ENCODE measurements around the gene AIPL1. TPM values are rescaled to one million over a fixed set of nuclear protein-coding genes. Genes with fewer than 3 reads are reported as not detected.

Gene AIPL1
- total RNA-seq, 1 experiment from 2014 or later: not detected

GRCh38 chr17:6408276-6408675, 26.6 kb downstream of the AIPL1 start:
- DNase-seq: no peak
- H3K9me3 ChIP-seq: no peaks in the 10 kb centered on the region
- H3K27me3 ChIP-seq: no peaks in the 10 kb centered on the region
- no peak overlapping the region for H3K4me3 ChIP-seq
- no peaks in the 10 kb centered on the region for H3K36me3 ChIP-seq

GRCh38 chr17:6402258-6402657, 32.7 kb downstream of the AIPL1 start:
- no peak overlapping the region for H3K4me3 ChIP-seq
- no peaks in the 10 kb centered on the region for H3K9me3 ChIP-seq
- no peak for DNase-seq
- no peaks in the 10 kb centered on the region for H3K36me3 ChIP-seq
- H3K27me3 ChIP-seq: no peaks in the 10 kb centered on the region

- no peak overlapping the region for H3K4me3 ChIP-seq
- H3K27me3 ChIP-seq: no peaks in the 10 kb centered on the region; the same call in 1 of the 2 replicates
- no peak for DNase-seq
- H3K36me3 ChIP-seq: no peaks in the 10 kb centered on the region
- no peaks in the 10 kb centered on the region for H3K9me3 ChIP-seq
Measured at GRCh38 chr17:6398955-6399354, 36.0 kb downstream of the AIPL1 start.

GRCh38 chr17:6394055-6394606, 40.8 kb downstream of the AIPL1 start:
- H3K4me3 ChIP-seq: no peak overlapping the region

GRCh38 chr17:6393351-6393952, 41.5 kb downstream of the AIPL1 start:
- no peak for DNase-seq
- Histone ChIP-seq H3K27me3 (no peaks in the 10 kb centered on the region; the same call in 1 of the 2 replicates), H3K36me3 (no peaks in the 10 kb centered on the region), H3K9me3 (no peaks in the 10 kb centered on the region), H3K4me3 (no peak overlapping the region)

More at GRCh38 chr17:6394055-6394606, 40.8 kb downstream of the AIPL1 start:
- H3K36me3 ChIP-seq: no peaks in the 10 kb centered on the region
- DNase-seq: no peak
- H3K27me3 ChIP-seq: no peaks in the 10 kb centered on the region; the same call in 1 of the 2 replicates
- no peaks in the 10 kb centered on the region for H3K9me3 ChIP-seq

- DNase-seq: no peak
- no peaks in the 10 kb centered on the region for H3K9me3 ChIP-seq
- H3K36me3 ChIP-seq: no peaks in the 10 kb centered on the region
- H3K27me3 ChIP-seq: no peaks in the 10 kb centered on the region; the same call in 1 of the 2 replicates
- H3K4me3 ChIP-seq: no peak overlapping the region
Measured at GRCh38 chr17:6392609-6393350, 42.1 kb downstream of the AIPL1 start.

GRCh38 chr17:6388416-6388815, 46.5 kb downstream of the AIPL1 start:
- peak; percentile 50 for DNase-seq
- Histone ChIP-seq H3K9me3 (no peaks in the 10 kb centered on the region), H3K4me3 (no peak overlapping the region), H3K27me3 (no peaks in the 10 kb centered on the region), H3K36me3 (no peaks in the 10 kb centered on the region)

- DNase-seq: no peak
- H3K36me3 ChIP-seq: no peaks in the 10 kb centered on the region
- no peaks in the 10 kb centered on the region for H3K27me3 ChIP-seq
- H3K9me3 ChIP-seq: no peaks in the 10 kb centered on the region
- no peak overlapping the region for H3K4me3 ChIP-seq
Measured at GRCh38 chr17:6387858-6388257, 47.1 kb downstream of the AIPL1 start.

- no peak for DNase-seq
- H3K9me3 ChIP-seq: no peaks in the 10 kb centered on the region
- H3K27me3 ChIP-seq: no peaks in the 10 kb centered on the region
- no peaks in the 10 kb centered on the region for H3K36me3 ChIP-seq
- H3K4me3 ChIP-seq: no peak overlapping the region
Measured at GRCh38 chr17:6387442-6387841, 47.5 kb downstream of the AIPL1 start.

- H3K4me3 ChIP-seq: no peak overlapping the region
- no peaks in the 10 kb centered on the region for H3K36me3 ChIP-seq
- no peak for DNase-seq
- H3K9me3 ChIP-seq: no peaks in the 10 kb centered on the region
- H3K27me3 ChIP-seq: no peaks in the 10 kb centered on the region
Measured at GRCh38 chr17:6386041-6386630, 48.8 kb downstream of the AIPL1 start.

GRCh38 chr17:6384481-6384880, 50.4 kb downstream of the AIPL1 start:
- no peaks in the 10 kb centered on the region for H3K36me3 ChIP-seq
- no peaks in the 10 kb centered on the region for H3K27me3 ChIP-seq
- DNase-seq: no peak
- no peaks in the 10 kb centered on the region for H3K9me3 ChIP-seq
- H3K4me3 ChIP-seq: no peak overlapping the region

- DNase-seq: no peak
- no peaks in the 10 kb centered on the region for H3K27me3 ChIP-seq
- no peak overlapping the region for H3K4me3 ChIP-seq
- H3K9me3 ChIP-seq: no peaks in the 10 kb centered on the region
- H3K36me3 ChIP-seq: no peaks in the 10 kb centered on the region
Measured at GRCh38 chr17:6381526-6382465, 53.1 kb downstream of the AIPL1 start.

- H3K9me3 ChIP-seq: no peaks in the 10 kb centered on the region
- no peaks in the 10 kb centered on the region for H3K36me3 ChIP-seq
- no peak for DNase-seq
- H3K27me3 ChIP-seq: no peaks in the 10 kb centered on the region
- H3K4me3 ChIP-seq: no peak overlapping the region
Measured at GRCh38 chr17:6380915-6381438, 53.9 kb downstream of the AIPL1 start.

GRCh38 chr17:6377906-6378305, 57.0 kb downstream of the AIPL1 start:
- no peak for DNase-seq
- no peaks in the 10 kb centered on the region for H3K27me3 ChIP-seq
- H3K9me3 ChIP-seq: no peaks in the 10 kb centered on the region
- H3K4me3 ChIP-seq: no peak overlapping the region
- no peaks in the 10 kb centered on the region for H3K36me3 ChIP-seq

- no peaks in the 10 kb centered on the region for H3K36me3 ChIP-seq
Measured at GRCh38 chr17:6376931-6377361, 58.0 kb downstream of the AIPL1 start.

GRCh38 chr17:6374761-6375312, 60.1 kb downstream of the AIPL1 start:
- H3K27me3 ChIP-seq: no peaks in the 10 kb centered on the region
- H3K36me3 ChIP-seq: no peaks in the 10 kb centered on the region
- H3K4me3 ChIP-seq: no peak overlapping the region
- H3K9me3 ChIP-seq: no peaks in the 10 kb centered on the region
- peak; percentile 45 for DNase-seq

More at GRCh38 chr17:6376931-6377361, 58.0 kb downstream of the AIPL1 start:
- DNase-seq: no peak
- H3K9me3 ChIP-seq: no peaks in the 10 kb centered on the region
- H3K27me3 ChIP-seq: no peaks in the 10 kb centered on the region
- H3K4me3 ChIP-seq: no peak overlapping the region

All from MG63 (cell line).